Peyer's patch (tissue), 4 donors: ENCODE data around the gene PHF21B.

ENCODE experiments used
- POLR2A ChIP-seq, 2 donors: fragments of 450-650 bp; IDR thresholded peaks; one replicate each; pipeline ENCODE4 v1.5.1; 2017; ENCODE audit warnings: antibody characterized with exemption in 2 of 2, mild to moderate bottlenecking in 2 of 2, moderate library complexity in 2 of 2
- TF ChIP-seq, protein P1 (sequence below), 6 experiments: fragments of 450-650 bp in 4 of 6; fragments of 200-600 bp in 2 of 6; sonication (generic) in 1 of 6; IDR thresholded peaks; one replicate each; pipeline ENCODE4 v1.5.1; 2017 to 2019; ENCODE audit warnings: antibody characterized with exemption in 6 of 6, mild to moderate bottlenecking in 3 of 6, moderate library complexity in 1 of 6

DNA sequence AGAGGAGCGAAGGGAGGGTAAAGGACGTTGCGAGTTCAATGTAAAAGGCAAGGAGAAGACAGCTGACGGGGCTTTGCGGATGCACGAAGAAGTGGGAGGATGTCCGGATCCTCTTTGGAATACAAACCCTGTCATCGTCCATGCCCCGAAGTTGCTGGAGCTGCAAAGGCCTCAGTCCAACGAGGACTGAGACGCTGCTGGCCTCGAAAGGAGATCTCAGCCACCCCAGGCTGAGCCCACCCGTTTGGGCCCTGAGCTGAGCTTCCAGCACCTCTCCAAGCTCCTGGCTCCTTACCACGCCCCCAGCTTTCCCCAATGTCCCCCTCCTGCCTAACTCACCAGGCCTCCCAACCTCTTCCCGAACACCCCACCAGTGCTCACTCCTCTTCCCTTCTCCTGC is 46.1 kb upstream of the PHF21B start:
- TF ChIP-seq POLR2A (IDR thresholded peaks at IDR 0.05): no peak
- TF ChIP-seq, protein P1, sequence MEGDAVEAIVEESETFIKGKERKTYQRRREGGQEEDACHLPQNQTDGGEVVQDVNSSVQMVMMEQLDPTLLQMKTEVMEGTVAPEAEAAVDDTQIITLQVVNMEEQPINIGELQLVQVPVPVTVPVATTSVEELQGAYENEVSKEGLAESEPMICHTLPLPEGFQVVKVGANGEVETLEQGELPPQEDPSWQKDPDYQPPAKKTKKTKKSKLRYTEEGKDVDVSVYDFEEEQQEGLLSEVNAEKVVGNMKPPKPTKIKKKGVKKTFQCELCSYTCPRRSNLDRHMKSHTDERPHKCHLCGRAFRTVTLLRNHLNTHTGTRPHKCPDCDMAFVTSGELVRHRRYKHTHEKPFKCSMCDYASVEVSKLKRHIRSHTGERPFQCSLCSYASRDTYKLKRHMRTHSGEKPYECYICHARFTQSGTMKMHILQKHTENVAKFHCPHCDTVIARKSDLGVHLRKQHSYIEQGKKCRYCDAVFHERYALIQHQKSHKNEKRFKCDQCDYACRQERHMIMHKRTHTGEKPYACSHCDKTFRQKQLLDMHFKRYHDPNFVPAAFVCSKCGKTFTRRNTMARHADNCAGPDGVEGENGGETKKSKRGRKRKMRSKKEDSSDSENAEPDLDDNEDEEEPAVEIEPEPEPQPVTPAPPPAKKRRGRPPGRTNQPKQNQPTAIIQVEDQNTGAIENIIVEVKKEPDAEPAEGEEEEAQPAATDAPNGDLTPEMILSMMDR (IDR thresholded peaks at IDR 0.05): no peak
